Measurements from ENCODE around the gene CNTN1. TPM values are rescaled to one million over a fixed set of nuclear protein-coding genes. Genes with fewer than 3 reads are reported as not detected.
A peak's percentile ranks its signal among the peaks of the same experiment; 100 is the strongest.

The CNTN1 gene
- total RNA-seq: 33.0 TPM
- polyA plus RNA-seq (ENCODE audit: insufficient read depth in 1 of 8, insufficient read length in 8 of 8, low replicate concordance in 1 of 8): 10 to 100 TPM in 6 of 8 donors, 1 to 10 TPM in 2; 7.3 to 21.7 (median 16.1) TPM
- long read RNA-seq, donor 1: 0 reads
- long read RNA-seq, donor 2, full-length matches to known transcripts: 1 of 1 reads
- long read RNA-seq, donor 2, partial matches to known transcripts: 0 of 1 reads
- long read RNA-seq, donor 2, other reads (novel, unspliced or antisense): 0 of 1 reads
- long read RNA-seq, donor 3, full-length matches to known transcripts: 3 of 3 reads
- long read RNA-seq, donor 3, partial matches to known transcripts: 0 of 3 reads
- long read RNA-seq, donor 3, other reads (novel, unspliced or antisense): 0 of 3 reads
- long read RNA-seq, donor 4: 0 reads
- long read RNA-seq, donor 5, full-length matches to known transcripts: 1 of 1 reads
- long read RNA-seq, donor 5, partial matches to known transcripts: 0 of 1 reads
- long read RNA-seq, donor 5, other reads (novel, unspliced or antisense): 0 of 1 reads
- long read RNA-seq, donor 6, full-length matches to known transcripts: 4 of 4 reads
- long read RNA-seq, donor 6, partial matches to known transcripts: 0 of 4 reads
- long read RNA-seq, donor 6, other reads (novel, unspliced or antisense): 0 of 4 reads
- long read RNA-seq, donor 7, full-length matches to known transcripts: 1 of 1 reads
- long read RNA-seq, donor 7, partial matches to known transcripts: 0 of 1 reads
- long read RNA-seq, donor 7, other reads (novel, unspliced or antisense): 0 of 1 reads
- long read RNA-seq, donor 8: 0 reads
- long read RNA-seq, donor 9: 0 reads
- long read RNA-seq, donor 10, full-length matches to known transcripts: 3 of 3 reads
- long read RNA-seq, donor 10, partial matches to known transcripts: 0 of 3 reads
- long read RNA-seq, donor 10, other reads (novel, unspliced or antisense): 0 of 3 reads
- long read RNA-seq, donor 11, full-length matches to known transcripts: 1 of 1 reads
- long read RNA-seq, donor 11, partial matches to known transcripts: 0 of 1 reads
- long read RNA-seq, donor 11, other reads (novel, unspliced or antisense): 0 of 1 reads

DNA sequence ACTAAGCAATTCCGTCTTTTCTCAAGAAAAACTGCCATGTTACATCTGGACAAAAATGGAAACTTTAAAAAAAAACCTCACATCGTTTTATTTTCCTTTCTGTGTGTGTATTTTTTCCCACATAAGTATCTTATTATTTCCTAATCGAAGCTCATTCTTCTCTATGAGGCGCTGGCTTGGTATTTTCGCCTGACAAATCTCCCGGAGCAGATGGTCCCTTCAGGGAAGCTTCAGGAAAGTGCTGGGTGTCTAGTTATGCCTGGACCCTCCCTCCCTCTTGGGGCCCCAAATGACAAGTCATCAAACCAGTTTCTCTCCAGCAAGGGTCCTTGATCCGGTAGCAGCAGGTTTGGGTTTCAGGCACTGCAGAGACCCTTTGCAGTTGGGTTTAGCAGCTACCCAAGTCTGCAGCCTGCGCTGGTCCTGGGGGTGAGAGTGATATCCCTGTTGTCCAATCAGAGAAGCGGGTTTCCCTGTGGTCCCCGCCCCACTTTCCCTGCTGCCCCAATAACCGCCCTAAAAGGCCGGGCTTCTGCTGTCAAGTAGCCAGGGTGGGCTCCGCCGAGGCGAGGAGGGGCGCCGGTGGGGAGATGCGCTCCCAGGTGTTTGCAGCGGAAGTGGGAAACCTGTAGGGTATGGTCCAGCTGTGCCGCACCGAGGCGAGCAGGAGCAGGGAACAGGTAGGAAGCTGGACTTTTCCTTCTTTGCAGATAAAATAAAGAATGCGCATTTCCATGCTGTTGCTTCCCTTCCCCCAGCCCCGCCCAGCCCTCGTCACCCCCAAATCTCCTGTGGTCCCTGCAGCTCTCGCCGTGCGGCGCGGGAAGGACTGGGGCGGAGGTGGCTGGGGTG lies at the start of gene CNTN1:
CNTN1 (plus strand) TSS at position 527 of the 852 bp plus-strand sequence.
- Histone ChIP-seq H3K9me3 (replicated peaks; ENCODE audit: control insufficient read depth, low read depth, low read length) (no peaks in the 10 kb centered on the region), H3K27me3 (ENCODE audit: control insufficient read depth, insufficient read depth, low read length) (peaks cover 18% of the 10 kb centered on the region), H3K36me3 (ENCODE audit: control insufficient read depth, insufficient read depth, low read length) (no peaks in the 10 kb centered on the region), H3K4me3 (ENCODE audit: low read length) (peak within 1 kb of the TSS; percentile 52), H3K4me1 (ENCODE audit: control insufficient read depth, insufficient read depth, low read length) (peaks cover 12% of the 10 kb centered on the region), H3K27ac (ENCODE audit: low read length) (no peak within 1 kb of the TSS)
- peak; percentile 94 for DNase-seq
- WGBS (ENCODE audit: insufficient coverage): 0% methylated on average over 13 of the region's 31 CpGs

DNA sequence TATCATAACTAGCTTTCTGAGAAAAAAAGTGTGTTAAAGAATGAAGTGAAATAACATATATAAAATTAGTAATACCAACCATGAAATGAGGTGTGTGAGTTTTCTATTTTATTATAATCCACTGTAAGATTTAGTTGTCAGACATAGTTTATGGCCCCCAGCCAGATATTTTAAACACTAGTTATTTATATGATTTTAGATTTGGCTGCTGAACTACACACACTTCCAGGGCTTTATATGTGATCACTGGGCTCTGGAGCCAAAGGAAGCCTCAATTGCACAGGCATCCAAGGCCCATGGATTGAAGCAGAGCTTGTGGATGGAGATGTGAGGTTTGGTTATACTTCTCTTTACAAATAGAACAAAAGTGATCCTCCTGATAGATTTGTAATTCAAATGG lies 48.7 kb upstream of the CNTN1 start:
- peak; percentile 59 for DNase-seq
- no peaks in the 10 kb centered on the region for H3K27me3 ChIP-seq (ENCODE audit: control insufficient read depth, insufficient read depth, low read length)

DNA sequence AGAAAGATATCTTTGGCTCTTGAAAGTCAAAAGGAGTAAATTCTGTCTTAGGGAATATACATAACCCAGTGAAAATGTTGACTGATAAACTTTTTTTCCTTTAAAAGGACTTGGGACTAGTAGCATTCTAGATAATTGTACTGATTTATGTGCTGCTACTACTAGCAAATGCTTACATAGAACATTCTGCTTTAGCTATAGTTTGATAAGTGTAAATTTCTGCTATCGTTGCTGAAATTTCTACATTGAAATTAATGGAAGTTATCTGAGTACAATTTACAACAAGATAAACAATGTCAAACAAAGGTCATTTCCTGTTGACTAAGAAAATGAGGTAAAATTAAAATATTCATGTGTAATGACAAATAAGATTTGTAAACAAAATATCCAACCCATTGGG lies 48.3 kb upstream of the CNTN1 start:
- Histone ChIP-seq H3K36me3 (ENCODE audit: control insufficient read depth, insufficient read depth, low read length) (no peaks in the 10 kb centered on the region), H3K4me3 (ENCODE audit: low read length) (no peak overlapping the region), H3K4me1 (ENCODE audit: control insufficient read depth, insufficient read depth, low read length) (no peaks in the 10 kb centered on the region), H3K27me3 (ENCODE audit: control insufficient read depth, insufficient read depth, low read length) (no peaks in the 10 kb centered on the region), H3K27ac (ENCODE audit: low read length) (no peak overlapping the region), H3K9me3 (replicated peaks; ENCODE audit: control insufficient read depth, low read depth, low read length) (peaks cover 2% of the 10 kb centered on the region)
- no CpG with 5 or more reads among the region's 1 CpG for WGBS (ENCODE audit: insufficient coverage)
- DNase-seq: no peak

More for the DNA sequence above, 48.7 kb upstream of the CNTN1 start:
- H3K4me1 ChIP-seq (ENCODE audit: control insufficient read depth, insufficient read depth, low read length): no peaks in the 10 kb centered on the region
- peaks cover 2% of the 10 kb centered on the region for H3K9me3 ChIP-seq (replicated peaks; ENCODE audit: control insufficient read depth, low read depth, low read length)
- no peaks in the 10 kb centered on the region for H3K36me3 ChIP-seq (ENCODE audit: control insufficient read depth, insufficient read depth, low read length)
- no peak overlapping the region for H3K4me3 ChIP-seq (ENCODE audit: low read length)
- H3K27ac ChIP-seq (ENCODE audit: low read length): no peak overlapping the region

DNA sequence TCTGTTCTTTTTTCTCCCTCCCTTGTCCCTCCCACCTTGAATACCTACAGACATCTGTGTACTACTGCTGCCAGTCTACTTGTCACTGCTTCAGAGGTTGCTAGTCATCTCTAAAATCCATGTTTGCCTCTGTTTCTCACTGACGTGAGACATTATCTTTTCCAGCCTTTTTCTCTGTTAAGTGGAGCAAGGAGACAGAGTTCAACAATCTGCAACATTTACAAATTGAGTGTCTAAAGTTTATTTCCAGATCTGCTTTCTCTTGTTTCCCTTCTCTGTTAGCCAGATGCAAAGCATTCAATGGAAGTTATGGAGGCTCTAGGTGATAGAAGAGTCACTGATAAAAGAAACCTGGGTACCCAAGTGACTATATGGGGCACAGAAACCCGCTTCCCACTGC lies 47.5 kb upstream of the CNTN1 start:
- peaks cover 2% of the 10 kb centered on the region for H3K9me3 ChIP-seq (replicated peaks; ENCODE audit: control insufficient read depth, low read depth, low read length)
- DNase-seq: no peak
- H3K4me3 ChIP-seq (ENCODE audit: low read length): no peak overlapping the region
- no peaks in the 10 kb centered on the region for H3K36me3 ChIP-seq (ENCODE audit: control insufficient read depth, insufficient read depth, low read length)
- H3K4me1 ChIP-seq (ENCODE audit: control insufficient read depth, insufficient read depth, low read length): no peaks in the 10 kb centered on the region
- H3K27me3 ChIP-seq (ENCODE audit: control insufficient read depth, insufficient read depth, low read length): no peaks in the 10 kb centered on the region
- no CpG with 5 or more reads among the region's 2 CpGs for WGBS (ENCODE audit: insufficient coverage)
- H3K27ac ChIP-seq (ENCODE audit: low read length): no peak overlapping the region

DNA sequence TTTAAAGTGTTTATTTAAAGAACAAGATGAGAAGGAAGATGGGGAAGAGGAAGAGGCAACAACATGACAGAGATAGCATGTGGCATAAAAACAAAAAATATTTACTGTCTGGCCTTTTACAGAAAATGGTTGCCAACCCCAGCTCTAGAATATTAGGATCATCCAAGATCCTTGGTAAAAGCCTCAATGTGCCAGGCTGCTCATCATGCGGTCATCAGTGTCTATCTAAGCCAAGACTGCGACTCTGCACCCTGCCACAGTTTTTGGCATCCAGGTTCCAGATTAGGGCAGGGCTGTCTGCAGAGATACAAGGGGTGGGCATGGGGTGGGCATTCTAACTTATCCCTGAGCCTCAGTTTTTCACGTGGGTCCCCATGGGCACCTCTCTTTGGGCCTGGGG lies 46.9 kb upstream of the CNTN1 start:
- no CpG with 5 or more reads among the region's 3 CpGs for WGBS (ENCODE audit: insufficient coverage)
- Histone ChIP-seq H3K27me3 (ENCODE audit: control insufficient read depth, insufficient read depth, low read length) (no peaks in the 10 kb centered on the region), H3K36me3 (ENCODE audit: control insufficient read depth, insufficient read depth, low read length) (no peaks in the 10 kb centered on the region), H3K4me1 (ENCODE audit: control insufficient read depth, insufficient read depth, low read length) (no peaks in the 10 kb centered on the region), H3K4me3 (ENCODE audit: low read length) (no peak overlapping the region), H3K9me3 (replicated peaks; ENCODE audit: control insufficient read depth, low read depth, low read length) (peaks cover 2% of the 10 kb centered on the region), H3K27ac (ENCODE audit: low read length) (no peak overlapping the region)
- no peak for DNase-seq

DNA sequence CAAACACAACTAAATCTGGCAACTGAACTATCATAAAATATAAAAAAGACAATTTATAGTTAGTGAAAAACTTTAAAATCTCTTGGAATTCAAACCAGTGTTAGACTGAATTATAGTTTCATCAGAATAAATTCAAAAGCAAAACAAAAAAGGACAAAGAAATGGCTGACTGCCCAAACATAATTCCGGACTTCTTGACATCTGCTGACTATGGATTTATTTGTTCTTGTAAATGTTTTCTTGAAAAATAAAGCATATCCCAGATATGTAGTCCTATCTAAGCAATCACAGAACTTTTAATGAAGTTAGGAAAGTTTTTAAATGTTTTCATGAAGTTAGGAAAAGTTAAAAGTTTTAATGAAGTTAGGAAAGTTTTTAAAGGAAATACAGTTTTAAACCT lies 45.8 kb upstream of the CNTN1 start:
- Histone ChIP-seq H3K4me3 (ENCODE audit: low read length) (no peak overlapping the region), H3K4me1 (ENCODE audit: control insufficient read depth, insufficient read depth, low read length) (no peaks in the 10 kb centered on the region), H3K36me3 (ENCODE audit: control insufficient read depth, insufficient read depth, low read length) (no peaks in the 10 kb centered on the region), H3K27ac (ENCODE audit: low read length) (no peak overlapping the region), H3K9me3 (replicated peaks; ENCODE audit: control insufficient read depth, low read depth, low read length) (peaks cover 6% of the 10 kb centered on the region), H3K27me3 (ENCODE audit: control insufficient read depth, insufficient read depth, low read length) (no peaks in the 10 kb centered on the region)
- DNase-seq: peak; percentile 68
- WGBS (ENCODE audit: insufficient coverage): no CpG with 5 or more reads among the region's 1 CpG

DNA sequence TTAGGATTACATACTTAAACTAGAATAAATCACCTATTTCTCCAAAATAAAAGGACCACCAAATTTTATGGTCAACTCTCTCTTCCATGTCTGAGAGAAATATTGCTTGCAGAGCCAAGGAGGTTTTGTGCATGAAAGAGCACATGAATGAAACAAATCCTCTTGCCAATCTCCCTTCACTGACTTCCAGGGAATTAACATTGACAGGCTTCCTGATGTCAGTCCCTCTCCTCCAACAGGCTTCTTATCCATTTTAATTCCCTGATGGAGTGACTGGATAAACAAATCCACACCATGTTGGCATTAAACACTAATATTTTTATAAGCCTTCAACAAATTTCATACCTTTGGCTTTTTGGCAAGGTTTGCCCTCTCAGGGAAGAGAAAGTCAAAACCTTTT lies 45.3 kb upstream of the CNTN1 start:
- H3K4me1 ChIP-seq (ENCODE audit: control insufficient read depth, insufficient read depth, low read length): no peaks in the 10 kb centered on the region
- no peaks in the 10 kb centered on the region for H3K27me3 ChIP-seq (ENCODE audit: control insufficient read depth, insufficient read depth, low read length)
- no peak overlapping the region for H3K4me3 ChIP-seq (ENCODE audit: low read length)
- H3K27ac ChIP-seq (ENCODE audit: low read length): no peak overlapping the region
- DNase-seq: peak; percentile 29
- peaks cover 6% of the 10 kb centered on the region for H3K9me3 ChIP-seq (replicated peaks; ENCODE audit: control insufficient read depth, low read depth, low read length)
- no peaks in the 10 kb centered on the region for H3K36me3 ChIP-seq (ENCODE audit: control insufficient read depth, insufficient read depth, low read length)

DNA sequence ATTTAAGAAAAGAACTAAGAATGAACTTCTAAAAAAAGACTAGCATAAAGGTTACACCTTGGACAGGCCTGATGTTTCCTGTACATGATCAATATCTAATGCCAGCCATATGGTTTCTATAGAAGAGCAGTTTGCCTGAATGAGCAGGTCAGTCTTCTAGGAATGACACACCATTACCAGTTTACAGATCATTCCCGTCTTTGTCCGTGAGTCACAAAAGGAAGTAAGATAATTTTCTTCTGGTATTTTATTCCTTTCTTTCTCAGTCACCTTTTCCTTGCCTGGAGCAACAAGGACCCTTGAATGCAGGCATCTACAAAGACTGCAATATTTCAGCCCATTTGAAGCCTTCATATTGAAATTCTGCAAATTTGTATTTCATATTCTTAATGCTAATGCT lies 44.6 kb upstream of the CNTN1 start:
- DNase-seq: no peak
- WGBS (ENCODE audit: insufficient coverage): no CpG with 5 or more reads among the region's 2 CpGs
- no peak overlapping the region for H3K27ac ChIP-seq (ENCODE audit: low read length)

DNA sequence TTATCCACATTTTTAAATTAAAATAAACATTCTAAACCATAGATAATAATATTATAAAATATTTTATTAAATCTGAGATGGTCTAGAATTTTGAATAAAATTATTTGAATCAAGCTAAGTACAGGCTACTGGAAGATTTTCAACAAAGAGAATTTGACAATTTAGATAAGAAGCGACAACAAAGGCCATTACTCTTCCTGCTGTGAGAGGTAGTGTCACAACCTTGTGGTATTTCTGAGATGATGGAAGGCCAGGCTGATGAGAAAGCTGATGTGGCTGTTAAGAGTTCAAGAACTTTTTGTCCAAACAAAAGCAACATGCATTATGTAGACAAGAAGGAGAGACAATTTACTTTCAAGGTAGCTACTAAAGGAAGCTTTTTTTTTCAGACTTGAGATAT lies 43.7 kb upstream of the CNTN1 start:
- H3K9me3 ChIP-seq (replicated peaks; ENCODE audit: control insufficient read depth, low read depth, low read length): peaks cover 4% of the 10 kb centered on the region
- WGBS (ENCODE audit: insufficient coverage): 100% methylated on average over 1 of the region's 1 CpG
- no peak overlapping the region for H3K4me3 ChIP-seq (ENCODE audit: low read length)
- H3K4me1 ChIP-seq (ENCODE audit: control insufficient read depth, insufficient read depth, low read length): no peaks in the 10 kb centered on the region
- no peak overlapping the region for H3K27ac ChIP-seq (ENCODE audit: low read length)
- no peaks in the 10 kb centered on the region for H3K36me3 ChIP-seq (ENCODE audit: control insufficient read depth, insufficient read depth, low read length)
- no peak for DNase-seq
- H3K27me3 ChIP-seq (ENCODE audit: control insufficient read depth, insufficient read depth, low read length): no peaks in the 10 kb centered on the region

More for the DNA sequence above, 44.6 kb upstream of the CNTN1 start:
- Histone ChIP-seq H3K9me3 (replicated peaks; ENCODE audit: control insufficient read depth, low read depth, low read length) (peaks cover 4% of the 10 kb centered on the region), H3K4me1 (ENCODE audit: control insufficient read depth, insufficient read depth, low read length) (no peaks in the 10 kb centered on the region), H3K36me3 (ENCODE audit: control insufficient read depth, insufficient read depth, low read length) (no peaks in the 10 kb centered on the region), H3K27me3 (ENCODE audit: control insufficient read depth, insufficient read depth, low read length) (no peaks in the 10 kb centered on the region), H3K4me3 (ENCODE audit: low read length) (no peak overlapping the region)

Data from muscle of leg (tissue), 16 donors.